Measurements from ENCODE around the gene LCN12.

LCN12 gene, protein sequence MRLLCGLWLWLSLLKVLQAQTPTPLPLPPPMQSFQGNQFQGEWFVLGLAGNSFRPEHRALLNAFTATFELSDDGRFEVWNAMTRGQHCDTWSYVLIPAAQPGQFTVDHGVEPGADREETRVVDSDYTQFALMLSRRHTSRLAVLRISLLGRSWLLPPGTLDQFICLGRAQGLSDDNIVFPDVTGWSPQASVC

DNA sequence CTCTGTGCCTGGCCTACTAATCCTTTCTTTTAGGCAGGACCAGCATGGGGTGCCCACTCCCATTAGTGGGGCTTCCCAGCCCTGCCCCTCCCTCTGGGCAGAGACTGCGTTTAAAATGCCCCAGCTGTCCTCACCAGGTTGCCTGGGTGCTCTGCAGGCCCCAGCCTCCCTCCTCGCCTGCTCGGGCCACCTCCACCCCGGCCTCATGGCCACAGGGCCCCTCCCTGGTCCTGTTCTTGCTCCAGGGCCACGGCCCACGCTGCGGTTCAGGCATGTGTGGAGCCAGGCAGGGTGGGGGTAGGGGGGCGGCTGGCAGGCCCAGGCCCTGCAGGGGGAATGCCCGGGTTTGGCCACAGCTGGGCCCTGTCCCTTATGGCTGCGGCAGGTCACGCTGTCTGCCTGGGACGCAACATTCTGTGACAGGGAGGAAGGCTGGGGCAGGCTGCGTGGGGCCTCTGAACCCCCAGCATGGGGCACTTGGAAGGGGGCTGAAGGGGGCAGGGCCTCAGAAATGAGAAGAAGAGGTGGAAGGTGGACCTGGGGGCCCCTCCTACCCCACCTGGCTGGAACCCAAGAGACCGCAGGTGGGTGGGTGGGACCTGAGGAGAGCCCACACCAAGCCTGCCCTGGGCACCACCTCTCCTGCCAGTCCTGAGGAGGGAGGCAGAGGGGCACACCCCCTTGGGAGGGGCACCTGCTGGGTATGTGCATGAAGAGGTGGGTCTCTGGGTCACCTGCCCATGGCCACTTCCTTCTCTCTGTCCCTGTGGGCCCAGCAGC is at the start of gene LCN12:
Gene LCN12 (plus strand): TSS at position 733 of the 780 bp plus-strand sequence. CDS start 55 bp downstream, outside the sequence.
- DNase-seq, result no peak

DNA sequence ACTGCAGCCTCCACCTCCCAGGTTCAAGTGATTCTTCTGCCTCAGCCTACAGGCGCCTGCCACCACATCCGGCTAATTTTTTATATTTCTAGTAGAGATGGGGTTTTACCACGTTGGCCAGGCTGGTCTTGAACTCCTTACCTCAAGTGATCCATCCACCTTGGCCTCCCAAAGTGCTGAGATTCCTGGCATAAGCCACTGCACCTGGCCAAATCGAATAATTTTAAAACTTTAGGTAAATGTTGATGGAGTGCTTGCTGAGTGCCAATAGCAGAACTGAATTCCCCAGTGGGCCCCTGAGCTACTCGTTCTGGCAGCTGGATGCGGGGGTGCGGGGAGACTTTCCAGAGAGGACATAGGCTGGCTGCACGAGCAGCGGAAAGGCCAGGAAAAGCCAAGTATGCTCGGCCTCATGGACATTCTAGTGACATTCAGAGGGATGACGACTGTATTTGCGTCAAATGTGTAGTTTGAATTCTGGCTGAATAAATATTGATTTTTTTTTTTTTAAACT is 49.0 kb upstream of the LCN12 start:
- DNase-seq, result no peak

DNA sequence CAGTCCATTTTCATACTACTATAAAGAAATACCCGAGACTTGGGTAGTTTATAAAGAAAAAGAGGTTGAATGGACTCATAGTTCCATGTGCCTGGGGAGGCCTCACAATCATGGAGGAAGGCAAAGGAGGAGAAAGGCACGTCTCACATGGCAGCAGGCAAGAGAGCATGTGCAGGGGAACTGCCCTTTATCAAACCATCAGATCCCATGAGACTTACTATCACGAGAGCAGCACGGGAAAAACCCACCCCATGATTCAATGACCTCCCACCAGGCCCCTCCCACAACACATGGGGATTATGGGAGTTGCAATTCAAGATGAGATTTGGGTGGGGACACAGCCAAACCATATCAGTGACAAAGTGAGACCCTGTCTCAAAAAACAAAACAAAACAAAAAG is 45.8 kb upstream of the LCN12 start:
- no peak for DNase-seq

DNA sequence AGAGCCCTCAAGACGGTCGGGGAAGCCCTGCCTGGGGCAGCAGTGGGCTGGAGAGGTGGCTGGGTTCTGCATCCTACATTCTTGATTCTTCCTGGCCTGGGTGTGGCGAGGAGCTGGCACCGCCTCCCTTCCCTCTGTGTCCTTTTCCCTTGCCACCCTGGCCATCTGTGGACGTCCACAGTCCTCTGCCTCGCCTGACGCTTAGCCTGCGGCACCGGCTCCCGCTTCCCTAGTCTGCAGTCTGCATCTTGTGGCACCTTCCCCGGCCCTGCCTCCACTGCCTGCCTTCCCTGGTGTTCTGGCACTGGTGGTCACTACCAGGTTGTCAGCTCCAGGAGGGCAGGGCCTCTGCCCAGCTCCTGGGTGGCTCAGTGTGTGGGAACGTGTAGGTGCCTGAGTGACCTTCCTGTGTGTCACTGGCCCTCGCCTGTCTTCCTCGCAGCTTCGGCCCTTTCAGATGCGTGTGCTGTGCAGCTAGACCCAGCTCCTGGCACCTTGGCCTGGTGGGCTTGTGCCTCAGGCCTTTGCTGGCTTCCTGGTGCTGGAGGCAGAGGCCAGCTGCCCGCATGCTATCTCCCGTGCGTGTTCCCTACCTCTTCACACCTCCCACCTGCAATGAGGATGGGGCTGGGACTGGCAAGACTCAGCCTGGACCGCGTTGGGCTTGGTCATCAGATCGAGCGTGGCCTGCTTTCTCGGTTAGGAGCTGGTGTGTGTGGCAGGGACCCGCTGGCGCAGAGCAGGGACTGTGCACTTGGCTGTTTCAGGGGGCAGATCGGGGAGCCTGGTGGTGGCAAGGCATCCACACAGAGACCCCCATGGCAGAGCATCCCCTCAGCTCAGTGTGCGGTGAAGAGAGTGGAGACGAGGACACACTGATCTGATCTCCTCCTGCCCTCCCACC is 44.8 kb upstream of the LCN12 start:
- DNase-seq, result no peak

DNA sequence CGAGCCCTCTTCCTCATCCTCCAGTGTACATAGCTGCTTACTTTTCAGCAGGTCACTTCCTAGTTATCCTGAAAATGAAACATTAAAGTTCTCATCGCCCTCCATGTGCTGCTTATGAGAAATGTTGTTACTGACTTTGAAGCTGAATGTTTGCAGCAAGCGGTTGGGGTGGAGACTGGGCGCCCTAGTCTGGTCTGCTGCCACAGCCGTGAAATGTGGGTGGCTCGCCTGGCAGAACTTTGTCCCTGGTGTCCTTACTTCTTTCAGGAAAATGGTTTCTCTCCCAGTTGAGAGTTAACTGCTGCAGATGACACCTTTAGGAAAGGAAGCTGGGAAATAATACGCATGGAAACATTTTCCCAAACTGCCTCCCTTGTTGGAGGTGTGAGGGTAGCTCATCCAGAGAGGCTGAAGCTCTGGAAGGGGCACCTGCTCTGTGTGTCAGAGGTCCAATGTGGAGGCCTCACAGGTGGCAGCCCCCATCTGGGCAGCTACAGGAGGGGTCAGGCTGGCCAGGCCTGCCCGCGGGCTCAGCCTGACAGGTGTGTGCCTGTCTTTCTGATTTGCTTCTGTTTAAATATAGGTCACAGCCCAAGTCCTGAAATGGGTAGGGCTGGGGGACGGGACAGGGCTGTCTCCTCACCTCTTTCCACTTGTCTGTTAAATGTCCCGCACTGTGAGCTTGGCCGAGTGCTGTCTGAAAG is 41.7 kb upstream of the LCN12 start:
- no peak for DNase-seq

DNA sequence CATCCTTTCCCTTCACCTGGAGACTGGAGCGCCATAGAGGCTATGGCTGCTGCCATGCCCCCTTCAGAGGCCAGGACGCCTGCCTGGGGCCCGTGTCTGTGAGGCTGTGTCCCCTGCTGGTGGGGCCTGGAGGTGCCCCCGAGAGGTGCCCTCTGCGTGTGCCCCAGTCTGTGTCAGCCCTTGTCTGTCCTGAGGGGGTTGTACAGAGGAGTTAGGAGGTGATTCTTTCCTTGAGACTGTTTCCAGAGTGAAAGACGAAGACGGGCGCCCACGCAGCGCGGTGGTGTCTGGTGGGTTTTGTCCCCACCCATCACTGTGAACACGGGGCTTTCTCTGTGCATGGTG is 41.2 kb upstream of the LCN12 start:
- no peak for DNase-seq

DNA sequence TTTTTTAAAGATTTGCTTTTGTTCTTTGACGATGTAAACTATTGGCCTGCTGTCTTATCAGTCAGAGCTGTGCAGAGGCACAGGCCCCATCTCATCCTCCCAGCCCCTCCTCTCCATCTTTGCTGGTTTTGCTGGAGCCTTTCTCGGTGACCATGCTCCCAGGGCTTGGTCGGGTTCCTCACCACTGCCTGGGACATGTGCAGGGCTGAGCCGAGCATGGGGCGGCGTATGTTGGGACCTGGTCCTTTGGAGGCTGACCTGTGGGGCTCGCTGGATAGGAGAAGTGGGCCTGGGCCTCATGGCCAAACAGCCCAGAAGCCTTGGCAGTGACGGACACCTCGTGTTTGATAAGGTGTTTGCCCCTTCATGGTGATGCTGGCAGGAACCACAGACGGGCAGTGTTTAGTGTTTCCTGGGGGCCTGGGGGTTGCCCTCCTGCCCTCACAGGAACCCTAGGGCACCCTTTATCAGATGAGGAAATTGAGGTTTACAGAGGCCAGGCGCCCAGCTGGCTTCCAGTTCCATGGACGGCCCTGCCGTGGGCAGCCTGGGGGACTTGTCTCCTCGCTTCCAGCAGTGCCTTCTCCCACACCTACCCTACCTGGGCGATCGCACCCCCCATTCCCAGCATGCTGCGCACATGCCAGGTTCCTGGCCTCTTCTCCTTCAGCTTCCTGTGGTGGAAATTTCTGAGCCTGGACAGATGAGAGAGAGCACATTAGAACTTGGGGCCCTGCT is 38.2 kb upstream of the LCN12 start:
- no peak for DNase-seq

DNA sequence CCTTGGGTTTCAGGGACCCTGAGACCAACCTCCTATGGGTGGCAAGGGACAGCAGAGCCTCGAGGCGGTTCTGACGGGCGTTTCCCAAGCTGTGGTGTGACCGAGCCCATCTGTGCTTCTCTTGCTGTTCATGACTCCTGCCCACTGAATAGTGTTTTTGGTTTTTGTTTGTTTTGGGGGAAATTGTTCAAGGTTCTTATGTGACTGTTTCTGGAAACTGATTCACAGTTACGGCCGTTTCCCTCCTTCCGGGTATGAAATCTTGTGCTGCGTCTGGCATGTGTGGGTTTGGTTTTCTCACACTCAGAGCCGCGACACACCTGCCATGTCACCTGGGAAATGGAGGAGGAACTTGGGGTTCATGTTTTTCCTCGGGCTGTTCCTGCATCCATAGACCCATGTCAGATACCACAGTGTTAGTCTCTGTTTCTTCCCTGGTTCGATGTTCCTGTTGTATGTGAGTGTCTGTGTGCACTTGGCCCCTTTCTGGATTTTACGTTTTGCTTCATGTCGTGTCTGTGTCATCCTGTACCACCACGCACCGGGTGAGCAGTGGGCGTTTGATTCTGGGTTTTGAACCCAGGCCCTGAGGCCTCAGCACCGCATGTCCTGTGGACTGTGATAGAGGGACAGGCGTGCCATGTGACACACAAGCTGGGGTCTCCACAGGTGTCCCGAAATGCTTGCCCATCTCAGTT is 36.3 kb upstream of the LCN12 start:
- DNase-seq, result no peak

DNA sequence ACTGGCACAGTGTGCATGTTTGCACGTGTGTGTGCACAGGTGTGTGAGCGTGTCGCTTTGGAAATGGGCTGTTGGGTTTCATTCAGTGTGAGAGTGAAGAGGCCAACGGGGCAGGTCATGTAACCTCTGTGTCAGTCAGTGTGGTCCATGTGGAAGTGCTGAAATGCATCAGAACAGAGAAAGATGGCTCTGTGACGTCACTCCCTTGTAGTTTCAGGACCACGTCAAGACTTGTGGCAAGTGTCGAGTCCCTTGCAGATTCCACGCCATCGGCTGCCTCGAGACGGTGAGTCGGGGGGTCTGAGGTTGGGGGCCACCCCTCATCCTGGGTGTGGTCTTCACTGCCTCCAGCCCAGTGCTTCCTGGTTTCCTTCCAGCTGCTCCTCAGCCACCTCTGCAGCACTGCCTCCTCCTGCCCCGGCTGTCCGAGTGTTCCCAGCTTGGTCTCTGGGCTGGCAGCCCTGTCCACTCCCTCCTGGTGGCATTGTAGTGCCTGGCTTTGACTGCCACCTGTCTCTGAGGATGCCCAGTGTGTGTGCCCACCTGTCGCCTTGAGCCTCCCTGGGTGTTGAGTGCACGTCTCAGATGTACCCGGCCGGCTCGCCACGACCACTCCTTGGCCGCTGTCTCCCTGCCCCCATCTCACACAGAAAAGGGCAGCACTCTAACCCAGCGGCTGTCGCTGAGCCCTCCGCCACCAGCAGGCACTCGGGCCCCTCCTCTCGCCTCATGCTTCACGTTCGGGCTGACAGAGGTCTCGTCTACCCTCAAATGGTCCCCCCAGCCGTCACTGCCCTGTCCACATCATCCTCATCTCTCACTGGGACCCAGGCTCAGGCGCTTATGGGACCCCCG is 35.5 kb upstream of the LCN12 start:
- DNase-seq, result no peak

DNA sequence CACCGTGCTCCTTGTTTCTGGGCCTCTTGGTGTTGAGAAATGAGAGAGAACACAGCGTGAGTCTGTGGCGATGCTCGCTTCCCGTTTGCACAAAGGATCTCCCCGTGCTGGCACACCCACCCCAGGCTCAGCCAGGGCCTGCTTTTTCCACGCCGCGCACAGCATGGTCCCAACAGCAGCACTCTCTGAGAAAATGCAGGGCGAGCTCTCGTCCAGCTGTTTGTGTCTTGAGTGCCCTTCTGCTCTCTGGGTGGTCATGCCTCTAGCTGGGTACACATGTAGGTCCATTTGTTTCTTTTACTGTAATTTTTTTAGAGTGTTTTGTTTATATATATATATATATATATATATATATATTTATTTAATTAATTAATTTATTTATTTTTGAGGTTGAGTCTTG is 34.2 kb upstream of the LCN12 start:
- DNase-seq, result no peak

DNA sequence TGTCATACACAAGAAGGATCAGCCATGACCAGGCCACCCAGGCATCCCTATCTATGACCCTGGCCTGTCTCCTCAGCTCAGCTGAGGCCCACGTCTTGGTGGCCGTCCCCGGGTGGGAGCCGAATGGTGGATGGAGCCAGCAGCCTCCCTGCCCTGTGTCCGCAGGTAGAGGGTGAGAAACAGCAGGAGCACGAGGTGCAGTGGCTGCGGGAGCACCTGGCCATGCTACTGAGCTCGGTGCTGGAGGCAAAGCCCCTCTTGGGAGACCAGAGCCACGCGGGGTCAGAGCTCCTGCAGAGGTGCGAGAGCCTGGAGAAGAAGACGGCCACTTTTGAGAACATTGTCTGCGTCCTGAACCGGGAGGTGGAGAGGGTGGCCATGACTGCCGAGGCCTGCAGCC is 32.0 kb upstream of the LCN12 start:
- DNase-seq, result no peak

DNA sequence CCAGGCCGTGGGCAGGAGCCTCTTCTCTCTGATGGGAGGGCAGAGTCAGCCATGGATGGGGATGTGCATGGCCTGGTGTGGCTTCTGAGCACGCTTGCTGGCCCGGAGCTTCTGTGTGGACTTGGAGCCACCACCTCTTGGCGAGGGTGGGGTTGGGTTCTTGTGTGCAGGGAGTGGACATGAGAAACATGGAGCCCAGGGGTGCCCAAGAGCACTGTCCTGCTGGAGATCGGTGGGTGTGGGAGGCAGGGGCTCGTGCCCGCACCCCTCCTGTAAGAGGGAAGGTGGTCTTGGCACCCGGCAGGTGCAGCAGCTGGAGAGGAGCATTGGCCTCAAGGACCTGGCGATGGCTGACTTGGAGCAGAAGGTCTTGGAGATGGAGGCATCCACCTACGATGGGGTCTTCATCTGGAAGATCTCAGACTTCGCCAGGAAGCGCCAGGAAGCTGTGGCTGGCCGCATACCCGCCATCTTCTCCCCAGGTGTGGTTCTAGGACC is 31.3 kb upstream of the LCN12 start:
- DNase-seq, result no peak

DNA sequence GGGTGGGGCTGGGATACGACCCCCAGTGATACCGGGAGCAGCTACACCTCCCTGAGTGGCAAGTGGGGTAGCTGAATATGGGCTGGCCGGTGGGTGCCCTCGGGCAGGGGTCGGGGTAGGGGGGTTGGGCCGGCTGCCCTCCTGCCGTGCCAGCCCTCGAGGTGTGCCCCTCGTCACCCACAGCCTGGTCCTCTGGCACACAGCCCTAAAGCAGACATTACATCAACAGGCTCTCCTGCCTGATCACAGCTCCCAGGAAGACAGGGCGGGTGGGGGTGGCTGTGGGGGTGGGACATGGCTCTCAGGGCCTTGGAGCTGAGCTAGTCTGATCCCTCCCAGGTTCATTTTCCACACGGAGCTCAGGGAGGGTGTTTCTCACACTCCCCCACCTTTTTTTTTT is 30.8 kb upstream of the LCN12 start:
- no peak for DNase-seq

DNA sequence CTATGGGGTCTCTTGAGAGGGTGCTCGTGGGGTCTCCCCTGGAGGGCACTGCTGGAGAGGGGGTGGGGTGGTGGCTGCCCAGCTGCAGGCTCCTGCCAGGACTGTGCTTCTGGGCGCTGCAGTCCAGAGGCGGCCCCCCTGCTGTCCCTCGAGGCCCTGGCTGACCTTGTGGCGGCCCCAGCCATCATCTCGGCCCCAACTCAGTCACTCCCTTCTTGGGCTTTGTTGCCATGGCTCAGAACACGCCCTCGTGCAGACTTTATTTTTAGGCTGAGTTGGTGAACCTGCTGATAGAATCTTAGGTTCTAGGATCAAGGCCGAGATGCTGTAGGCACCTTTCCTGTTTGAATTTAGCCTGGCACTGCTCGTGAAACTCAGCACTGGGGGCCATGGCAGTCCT is 30.4 kb upstream of the LCN12 start:
- DNase-seq, result no peak

DNA sequence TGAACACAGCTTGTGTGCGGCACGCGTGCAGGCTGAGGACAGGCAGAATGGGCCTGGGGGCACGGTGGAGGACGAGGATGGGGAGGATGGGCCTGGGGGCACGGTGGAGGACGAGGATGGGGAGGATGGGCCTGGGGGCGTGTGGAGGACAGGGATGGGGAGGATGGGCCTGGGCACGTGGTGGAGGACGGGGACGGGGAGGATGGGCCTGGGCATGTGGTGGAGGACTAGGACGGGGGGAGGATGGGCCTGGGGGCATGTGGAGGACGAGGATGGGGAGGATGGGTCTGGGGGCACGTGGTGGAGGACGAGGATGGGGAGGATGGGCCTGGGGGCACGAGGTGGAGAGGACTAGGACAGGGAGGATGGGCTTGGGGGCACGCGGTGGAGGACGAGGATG is 29.5 kb upstream of the LCN12 start:
- DNase-seq, result no peak

DNA sequence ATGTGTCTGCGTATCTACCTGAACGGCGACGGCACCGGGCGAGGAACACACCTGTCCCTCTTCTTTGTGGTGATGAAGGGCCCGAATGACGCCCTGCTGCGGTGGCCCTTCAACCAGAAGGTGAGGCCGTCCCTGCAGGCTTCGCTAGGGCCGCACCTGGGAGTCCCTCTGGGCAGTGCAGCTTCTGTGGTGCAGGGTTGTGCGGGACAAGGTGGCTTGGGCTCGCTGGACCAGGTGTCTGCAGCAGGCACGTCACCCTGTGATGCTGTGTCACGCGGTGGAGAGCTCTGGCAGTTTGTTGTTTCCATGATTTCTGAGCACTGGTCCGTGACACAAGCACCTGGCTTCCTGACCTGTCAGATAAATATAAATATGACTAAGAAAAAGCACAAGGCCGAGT is 28.2 kb upstream of the LCN12 start:
- no peak for DNase-seq

DNA sequence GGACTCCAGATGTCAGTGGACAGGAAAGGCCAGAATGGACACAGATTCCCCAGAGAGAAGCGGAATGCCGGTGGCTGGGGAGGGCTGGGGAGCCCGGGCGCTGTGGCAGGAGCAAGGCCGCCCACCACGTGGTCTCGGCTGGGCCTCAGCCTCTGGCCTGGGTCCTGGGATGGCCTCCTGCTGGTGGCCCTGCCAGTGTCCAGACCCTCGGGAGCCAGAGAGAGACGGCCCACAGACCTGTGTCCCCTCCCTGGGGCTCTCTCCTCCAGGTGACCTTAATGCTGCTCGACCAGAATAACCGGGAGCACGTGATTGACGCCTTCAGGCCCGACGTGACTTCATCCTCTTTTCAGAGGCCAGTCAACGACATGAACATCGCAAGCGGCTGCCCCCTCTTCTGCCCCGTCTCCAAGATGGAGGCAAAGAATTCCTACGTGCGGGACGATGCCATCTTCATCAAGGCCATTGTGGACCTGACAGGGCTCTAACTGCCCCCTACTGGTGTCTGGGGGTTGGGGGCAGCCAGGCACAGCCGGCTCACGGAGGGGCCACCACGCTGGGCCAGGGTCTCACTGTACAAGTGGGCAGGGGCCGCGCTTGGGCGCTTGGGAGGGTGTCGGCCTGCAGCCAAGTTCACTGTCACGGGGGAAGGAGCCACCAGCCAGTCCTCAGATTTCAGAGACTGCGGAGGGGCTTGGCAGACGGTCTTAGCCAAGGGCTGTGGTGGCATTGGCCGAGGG is 26.5 kb upstream of the LCN12 start:
- no peak for DNase-seq

DNA sequence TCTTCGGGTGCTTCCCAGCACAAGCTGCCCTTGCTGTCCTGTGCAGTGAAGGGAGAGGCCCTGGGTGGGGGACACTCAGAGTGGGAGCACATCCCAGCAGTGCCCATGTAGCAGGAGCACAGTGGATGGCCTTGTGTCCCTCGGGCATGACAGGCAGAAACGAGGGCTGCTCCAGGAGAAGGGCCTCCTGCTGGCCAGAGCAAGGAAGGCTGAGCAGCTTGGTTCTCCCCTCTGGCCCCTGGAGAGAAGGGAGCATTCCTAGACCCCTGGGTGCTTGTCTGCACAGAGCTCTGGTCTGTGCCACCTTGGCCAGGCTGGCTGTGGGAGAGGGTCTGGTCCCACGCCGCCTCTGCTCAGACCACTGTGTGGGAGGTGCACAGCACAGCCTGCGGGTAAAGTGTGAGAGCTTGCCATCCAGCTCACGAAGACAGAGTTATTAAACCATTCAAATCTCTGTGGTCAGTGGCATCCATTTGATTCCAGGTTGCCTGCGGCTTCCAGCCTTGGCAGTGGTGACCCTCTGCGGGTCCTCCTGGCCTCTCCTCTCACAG is 25.8 kb upstream of the LCN12 start:
- DNase-seq, result no peak

DNA sequence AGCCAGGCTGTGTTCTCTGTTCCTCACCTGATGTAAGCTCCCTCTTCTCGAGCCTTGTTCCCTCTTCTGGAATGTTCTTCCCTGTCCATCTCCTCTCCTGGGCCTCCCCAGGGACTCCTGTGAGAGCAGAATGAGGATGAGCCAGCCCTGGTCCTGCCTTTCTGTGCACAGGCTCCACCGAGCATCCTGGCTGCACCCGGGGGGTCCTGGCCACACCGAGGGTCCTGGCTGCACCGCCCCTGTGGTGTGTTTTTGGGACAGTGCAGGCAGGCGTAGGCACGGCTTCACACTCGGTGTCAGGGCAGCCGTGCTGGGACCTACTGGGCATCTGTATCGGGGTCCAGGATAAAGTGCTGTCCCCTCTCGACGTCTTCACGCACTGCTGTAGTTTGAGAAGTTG is 25.3 kb upstream of the LCN12 start:
- no peak for DNase-seq
